Measurements from ENCODE around the gene CDC23.

GRCh38 chr5:138157626-138158025 is 55.5 kb downstream of the CDC23 start:
- TF ChIP-seq CTCF (IDR thresholded peaks at IDR 0.05) (no peak), EZH2 (IDR thresholded peaks at IDR 0.05; ENCODE audit: borderline replicate concordance, insufficient read depth, low read depth, low read length, poor library complexity, severe bottlenecking) (no peak)
